ENCODE results near the gene FAM151A.

FAM151A gene

GRCh38 chr1:54593571-54594160 is 29.7 kb downstream of the FAM151A start:
- DNase-seq: no peak
- Histone ChIP-seq H3K27me3 (replicated peaks; ENCODE audit: insufficient read depth, low read length) (no peaks in the 10 kb centered on the region), H3K9me3 (replicated peaks; ENCODE audit: insufficient read depth, low read length) (no peaks in the 10 kb centered on the region), H3K36me3 (replicated peaks; ENCODE audit: insufficient read depth, low read length) (no peaks in the 10 kb centered on the region), H3K27ac (ENCODE audit: low read length) (no peak overlapping the region), H4K20me1 (ENCODE audit: insufficient read depth, low read length) (no peaks in the 10 kb centered on the region), H3K4me3 (ENCODE audit: low read length) (no peak overlapping the region), H2AFZ (ENCODE audit: low read length) (no peak overlapping the region), H3K9me2 (replicated peaks; ENCODE audit: insufficient read depth, low read length) (no peaks in the 10 kb centered on the region), H3F3A (ENCODE audit: insufficient read depth, low read length) (no peaks in the 10 kb centered on the region), H3K4me1 (ENCODE audit: low read length) (no peaks in the 10 kb centered on the region), H3K79me2 (ENCODE audit: low read length) (no peaks in the 10 kb centered on the region), H3K4me2 (ENCODE audit: low read depth, low read length) (no peak overlapping the region), H3K9ac (ENCODE audit: low read length) (no peak overlapping the region)
- TF ChIP-seq CTCF (IDR thresholded peaks at IDR 0.05; ENCODE audit: low read length) (no peak), EZH2phosphoT487 (IDR thresholded peaks at IDR 0.05; ENCODE audit: low read length) (no peak), EZH2 (optimal IDR thresholded peaks at IDR 0.05; ENCODE audit: low read depth, low read length) (no peak)

DNA sequence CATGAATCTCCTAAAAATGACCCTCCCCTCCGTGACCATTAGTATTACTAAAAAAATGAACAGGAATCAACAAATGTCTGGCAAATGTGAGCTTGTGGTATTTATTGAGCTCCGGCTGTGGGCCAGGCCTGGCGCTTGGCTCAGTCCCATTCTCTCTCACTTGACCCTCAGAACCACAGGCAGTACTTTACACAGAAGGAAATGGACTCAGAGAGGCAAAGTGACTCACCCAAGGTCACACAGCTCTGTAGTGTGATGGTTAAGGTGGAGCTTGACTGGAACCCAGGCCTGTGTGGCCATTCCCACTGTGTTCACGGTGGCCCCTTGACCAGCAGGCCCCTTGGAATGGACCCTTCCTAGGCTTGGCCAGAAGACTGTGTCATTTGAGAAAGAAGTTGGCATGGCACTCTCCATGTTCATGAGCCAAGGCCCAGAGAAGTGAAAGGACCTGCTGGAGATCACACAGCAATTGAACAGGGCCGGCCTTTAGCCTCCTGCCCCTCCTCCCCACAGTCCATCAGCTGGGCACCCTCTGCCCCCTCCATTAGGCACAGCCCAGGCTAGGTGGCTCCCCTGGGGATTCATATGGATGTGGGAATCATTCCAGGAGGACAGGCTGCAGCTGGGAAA is 32.1 kb downstream of the FAM151A start:
- Histone ChIP-seq H3K79me2 (ENCODE audit: low read length) (no peaks in the 10 kb centered on the region), H3K4me1 (ENCODE audit: low read length) (no peaks in the 10 kb centered on the region), H3K9ac (ENCODE audit: low read length) (no peak overlapping the region), H3K36me3 (replicated peaks; ENCODE audit: insufficient read depth, low read length) (no peaks in the 10 kb centered on the region), H3K4me2 (ENCODE audit: low read depth, low read length) (no peak overlapping the region), H3K9me2 (replicated peaks; ENCODE audit: insufficient read depth, low read length) (no peaks in the 10 kb centered on the region), H3K27ac (ENCODE audit: low read length) (no peak overlapping the region), H3F3A (ENCODE audit: insufficient read depth, low read length) (no peaks in the 10 kb centered on the region), H3K27me3 (replicated peaks; ENCODE audit: insufficient read depth, low read length) (no peaks in the 10 kb centered on the region), H3K4me3 (ENCODE audit: low read length) (no peak overlapping the region), H3K9me3 (replicated peaks; ENCODE audit: insufficient read depth, low read length) (no peaks in the 10 kb centered on the region), H4K20me1 (ENCODE audit: insufficient read depth, low read length) (no peaks in the 10 kb centered on the region), H2AFZ (ENCODE audit: low read length) (no peak overlapping the region)
- DNase-seq: no peak
- TF ChIP-seq EZH2 (optimal IDR thresholded peaks at IDR 0.05; ENCODE audit: low read depth, low read length) (no peak), CTCF (IDR thresholded peaks at IDR 0.05; ENCODE audit: low read length) (no peak), EZH2phosphoT487 (IDR thresholded peaks at IDR 0.05; ENCODE audit: low read length) (no peak)

DNA sequence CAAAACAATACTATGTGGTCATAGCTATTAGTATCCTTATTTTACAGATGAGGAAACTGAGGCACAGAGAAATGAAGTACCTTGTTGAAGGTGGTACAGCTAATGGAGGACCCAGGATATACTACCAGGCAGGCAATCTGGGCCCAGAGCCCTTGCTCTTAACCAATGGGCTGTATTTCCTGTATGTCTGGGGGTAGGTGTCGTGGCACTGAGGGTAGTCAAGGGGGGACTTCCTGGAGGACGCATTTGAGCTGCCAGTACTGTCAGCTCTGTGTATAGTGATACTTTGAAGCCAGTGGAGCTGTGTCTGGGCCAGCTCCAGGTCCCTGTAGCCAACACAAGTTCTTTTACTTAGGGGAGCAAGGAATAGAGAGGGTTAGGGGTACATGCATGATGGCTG is 34.9 kb downstream of the FAM151A start:
- Histone ChIP-seq H3K27ac (ENCODE audit: low read length) (no peak overlapping the region), H3F3A (ENCODE audit: insufficient read depth, low read length) (no peaks in the 10 kb centered on the region), H3K4me2 (ENCODE audit: low read depth, low read length) (no peak overlapping the region), H3K4me3 (ENCODE audit: low read length) (no peak overlapping the region), H3K79me2 (ENCODE audit: low read length) (no peaks in the 10 kb centered on the region), H3K36me3 (replicated peaks; ENCODE audit: insufficient read depth, low read length) (no peaks in the 10 kb centered on the region), H3K9ac (ENCODE audit: low read length) (no peak overlapping the region), H2AFZ (ENCODE audit: low read length) (no peak overlapping the region), H3K27me3 (replicated peaks; ENCODE audit: insufficient read depth, low read length) (no peaks in the 10 kb centered on the region), H4K20me1 (ENCODE audit: insufficient read depth, low read length) (no peaks in the 10 kb centered on the region), H3K9me2 (replicated peaks; ENCODE audit: insufficient read depth, low read length) (no peaks in the 10 kb centered on the region), H3K4me1 (ENCODE audit: low read length) (no peaks in the 10 kb centered on the region), H3K9me3 (replicated peaks; ENCODE audit: insufficient read depth, low read length) (no peaks in the 10 kb centered on the region)
- no peak for DNase-seq
- no peak for TF ChIP-seq EZH2 (optimal IDR thresholded peaks at IDR 0.05; ENCODE audit: low read depth, low read length)
- TF ChIP-seq CTCF (IDR thresholded peaks at IDR 0.05; ENCODE audit: low read length): no peak
- TF ChIP-seq EZH2phosphoT487 (IDR thresholded peaks at IDR 0.05; ENCODE audit: low read length): no peak
